Neural cell (in vitro differentiated cells): ENCODE results near the gene MERTK. TPM values are rescaled to one million over a fixed set of nuclear protein-coding genes. Genes with fewer than 3 reads are reported as not detected.

Source experiments
- H2AFZ ChIP-seq: fragments of 200-600, 300-800 bp; sonication (generic), shearing (Covaris generic); 2 replicates; pipeline ENCODE4 v1.6.0; 2014; ENCODE audit warnings: low read depth, mild to moderate bottlenecking, antibody characterized with exemption, low read length, moderate library complexity
- H3F3A ChIP-seq: fragments of 200-600 bp; shearing (Covaris generic); 2 replicates; pipeline ENCODE4 v1.6.1; 2016; ENCODE audit warnings: mild to moderate bottlenecking, moderate library complexity, mixed read lengths, antibody characterized with exemption, low read length; ENCODE audit not compliant: insufficient read depth, poor library complexity, severe bottlenecking
- H3K27ac ChIP-seq: fragments of 200-600, 300-800 bp; sonication (generic), shearing (Covaris generic); 2 replicates; pipeline ENCODE4 v1.5.1; 2014; ENCODE audit warnings: mild to moderate bottlenecking, low read length, moderate library complexity
- H3K27me3 ChIP-seq: fragments of 300-800, 200-600 bp; sonication (generic), shearing (Covaris generic); 2 replicates; pipeline ENCODE4 v1.6.0; 2014; ENCODE audit warnings: mild to moderate bottlenecking, low read depth, low read length, moderate library complexity; ENCODE audit not compliant: insufficient read depth
- H3K36me3 ChIP-seq: fragments of 300-800, 200-600 bp; sonication (generic), shearing (Covaris generic); 2 replicates; pipeline ENCODE4 v1.5.1; 2014; ENCODE audit warnings: mild to moderate bottlenecking, antibody characterized with exemption, low read length, moderate library complexity; ENCODE audit not compliant: insufficient read depth
- H3K4me2 ChIP-seq: fragments of 300-800, 200-600 bp; sonication (generic), shearing (Covaris generic); 2 replicates; pipeline ENCODE4 v1.6.0; 2014; ENCODE audit warnings: mild to moderate bottlenecking, low read length
- H3K4me3 ChIP-seq: fragments of 300-800, 200-600 bp; sonication (generic), shearing (Covaris generic); 2 replicates; pipeline ENCODE4 v1.5.1; 2014; ENCODE audit warnings: mild to moderate bottlenecking, low read length, moderate library complexity
- H3K79me2 ChIP-seq: fragments of 200-600 bp; shearing (Covaris generic); replicated peaks from 2 replicates; pipeline ENCODE4 v1.6.0; 2014; ENCODE audit warnings: mild to moderate bottlenecking, low read length, moderate library complexity; ENCODE audit not compliant: insufficient read depth
- H3K9ac ChIP-seq: fragments of 300-800, 200-600 bp; sonication (generic), shearing (Covaris generic); 2 replicates; pipeline ENCODE4 v1.6.1; 2016; ENCODE audit warnings: mild to moderate bottlenecking, low read length, mixed read lengths
- H3K9me2 ChIP-seq: fragments of 200-600 bp; shearing (Covaris generic); 2 replicates; pipeline ENCODE4 v1.6.1; 2016; ENCODE audit warnings: mild to moderate bottlenecking, low read length, mixed read lengths; ENCODE audit not compliant: insufficient read depth
- H3K9me3 ChIP-seq: fragments of 200-600, 300-800 bp; sonication (generic), shearing (Covaris generic); 2 replicates; pipeline ENCODE4 v1.6.1; 2016; ENCODE audit warnings: mild to moderate bottlenecking, mixed run types, low read length, moderate library complexity, mixed read lengths
- H4K20me1 ChIP-seq: fragments of 200-600 bp; shearing (Covaris generic); 2 replicates; pipeline ENCODE4 v1.6.1; 2016; ENCODE audit warnings: mild to moderate bottlenecking, mixed run types; ENCODE audit not compliant: insufficient read depth
- EP300 ChIP-seq: fragments of 450-650 bp; conservative IDR thresholded peaks from 2 replicates; pipeline ENCODE4 v1.6.1; 2014; ENCODE audit warnings: antibody characterized with exemption, mild to moderate bottlenecking, moderate library complexity; ENCODE audit not compliant: poor library complexity, severe bottlenecking
- EZH2 ChIP-seq: fragments of 200-600, 300-800 bp; shearing (Covaris generic), sonication (generic); IDR thresholded peaks from 2 replicates; pipeline ENCODE4 v1.6.1; 2014; ENCODE audit warnings: antibody characterized with exemption, low read length, borderline replicate concordance, mild to moderate bottlenecking; ENCODE audit not compliant: insufficient read depth, poor library complexity, severe bottlenecking
- MXI1 ChIP-seq: fragments of 450-650 bp; conservative IDR thresholded peaks from 2 replicates; pipeline ENCODE4 v1.6.1; 2014; ENCODE audit warnings: antibody characterized with exemption, mild to moderate bottlenecking; ENCODE audit not compliant: poor library complexity, severe bottlenecking
- POLR2AphosphoS5 ChIP-seq: IDR thresholded peaks from 2 replicates; pipeline ENCODE4 v1.6.1; 2012
- RAD21 ChIP-seq: fragments of 450-650 bp; conservative IDR thresholded peaks from 2 replicates; pipeline ENCODE4 v1.6.1; 2014; ENCODE audit warnings: antibody characterized with exemption, mild to moderate bottlenecking, moderate library complexity
- SMC3 ChIP-seq: fragments of 450-650 bp; conservative IDR thresholded peaks from 2 replicates; pipeline ENCODE4 v1.6.1; 2014; ENCODE audit warnings: antibody characterized with exemption, mild to moderate bottlenecking, moderate library complexity; ENCODE audit not compliant: poor library complexity
- TAF1 ChIP-seq: IDR thresholded peaks from 2 replicates; pipeline ENCODE4 v1.6.1; 2012; ENCODE audit warnings: low read depth
- polyA plus RNA-seq: library from polyadenylated mRNA; depleted of rRNA; stranded (reverse); fragments of >200 nt; gene quantifications from 2 replicates; pipeline ENCODE4 v1.2.3, GENCODE V29; 2014
- TF ChIP-seq, protein P1 (sequence below): fragments of 450-650 bp; IDR thresholded peaks from 2 replicates; pipeline ENCODE4 v1.5.1; 2014; ENCODE audit warnings: antibody characterized with exemption, mild to moderate bottlenecking, moderate library complexity; ENCODE audit not compliant: poor library complexity, severe bottlenecking
- TF ChIP-seq, protein P2 (sequence below): IDR thresholded peaks from 2 replicates; pipeline ENCODE4 v1.6.1; 2012; ENCODE audit warnings: borderline replicate concordance

MERTK gene
- polyA plus RNA-seq, 1 donor from 2014 or later, result 0.53 TPM

DNA sequence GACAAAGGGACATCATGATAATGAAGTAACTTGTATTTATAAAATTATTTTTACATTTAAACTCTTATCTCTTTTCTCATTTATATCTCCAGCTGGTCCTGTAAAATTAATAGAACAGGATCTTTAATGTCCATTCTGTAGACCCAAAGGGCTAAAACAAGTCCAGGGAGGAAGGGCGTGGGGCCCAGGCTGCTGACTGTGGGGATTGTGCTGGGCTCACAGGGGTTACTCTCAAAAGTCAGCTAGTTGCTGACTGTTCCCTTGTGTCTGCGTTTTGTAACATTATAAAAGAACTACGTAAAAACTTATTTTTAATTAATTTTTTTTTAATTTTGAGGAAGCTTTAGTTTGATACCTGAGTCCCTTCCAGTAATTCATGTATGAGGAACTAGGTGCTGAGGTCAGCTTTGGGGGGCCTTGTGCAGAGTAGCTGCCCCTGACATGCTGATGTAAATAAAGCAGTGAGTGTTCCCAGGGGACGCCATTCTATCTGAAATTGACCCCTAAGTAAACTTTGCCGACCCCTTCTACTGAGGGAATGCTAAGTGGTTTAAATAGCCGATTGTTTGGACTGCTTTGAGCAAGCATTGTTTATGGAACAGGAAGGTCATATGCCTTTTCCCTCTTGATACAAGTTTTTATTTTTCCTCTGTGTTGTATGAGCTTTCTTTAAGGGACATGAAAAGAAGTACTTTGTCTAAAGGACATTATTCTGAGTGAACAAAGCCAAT lies 56.4 kb downstream of the MERTK start:
- H4K20me1 ChIP-seq, result no peaks in the 10 kb centered on the region
- no peaks in the 10 kb centered on the region for H3K36me3 ChIP-seq
- H3K9me2 ChIP-seq, result no peaks in the 10 kb centered on the region
- no peak overlapping the region for H3K27ac ChIP-seq
- no peak overlapping the region for H3K4me3 ChIP-seq
- H3K9me3 ChIP-seq, result no peaks in the 10 kb centered on the region
- no peak overlapping the region for H3K4me2 ChIP-seq
- no peak overlapping the region for H2AFZ ChIP-seq
- H3K79me2 ChIP-seq, result no peaks in the 10 kb centered on the region
- TF ChIP-seq POLR2AphosphoS5 (no peak), TAF1 (no peak), EZH2 (no peak), MXI1 (no peak), RAD21 (no peak), SMC3 (no peak), EP300 (no peak)
- TF ChIP-seq, protein P1, sequence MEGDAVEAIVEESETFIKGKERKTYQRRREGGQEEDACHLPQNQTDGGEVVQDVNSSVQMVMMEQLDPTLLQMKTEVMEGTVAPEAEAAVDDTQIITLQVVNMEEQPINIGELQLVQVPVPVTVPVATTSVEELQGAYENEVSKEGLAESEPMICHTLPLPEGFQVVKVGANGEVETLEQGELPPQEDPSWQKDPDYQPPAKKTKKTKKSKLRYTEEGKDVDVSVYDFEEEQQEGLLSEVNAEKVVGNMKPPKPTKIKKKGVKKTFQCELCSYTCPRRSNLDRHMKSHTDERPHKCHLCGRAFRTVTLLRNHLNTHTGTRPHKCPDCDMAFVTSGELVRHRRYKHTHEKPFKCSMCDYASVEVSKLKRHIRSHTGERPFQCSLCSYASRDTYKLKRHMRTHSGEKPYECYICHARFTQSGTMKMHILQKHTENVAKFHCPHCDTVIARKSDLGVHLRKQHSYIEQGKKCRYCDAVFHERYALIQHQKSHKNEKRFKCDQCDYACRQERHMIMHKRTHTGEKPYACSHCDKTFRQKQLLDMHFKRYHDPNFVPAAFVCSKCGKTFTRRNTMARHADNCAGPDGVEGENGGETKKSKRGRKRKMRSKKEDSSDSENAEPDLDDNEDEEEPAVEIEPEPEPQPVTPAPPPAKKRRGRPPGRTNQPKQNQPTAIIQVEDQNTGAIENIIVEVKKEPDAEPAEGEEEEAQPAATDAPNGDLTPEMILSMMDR, result no peak
- TF ChIP-seq, protein P2, sequence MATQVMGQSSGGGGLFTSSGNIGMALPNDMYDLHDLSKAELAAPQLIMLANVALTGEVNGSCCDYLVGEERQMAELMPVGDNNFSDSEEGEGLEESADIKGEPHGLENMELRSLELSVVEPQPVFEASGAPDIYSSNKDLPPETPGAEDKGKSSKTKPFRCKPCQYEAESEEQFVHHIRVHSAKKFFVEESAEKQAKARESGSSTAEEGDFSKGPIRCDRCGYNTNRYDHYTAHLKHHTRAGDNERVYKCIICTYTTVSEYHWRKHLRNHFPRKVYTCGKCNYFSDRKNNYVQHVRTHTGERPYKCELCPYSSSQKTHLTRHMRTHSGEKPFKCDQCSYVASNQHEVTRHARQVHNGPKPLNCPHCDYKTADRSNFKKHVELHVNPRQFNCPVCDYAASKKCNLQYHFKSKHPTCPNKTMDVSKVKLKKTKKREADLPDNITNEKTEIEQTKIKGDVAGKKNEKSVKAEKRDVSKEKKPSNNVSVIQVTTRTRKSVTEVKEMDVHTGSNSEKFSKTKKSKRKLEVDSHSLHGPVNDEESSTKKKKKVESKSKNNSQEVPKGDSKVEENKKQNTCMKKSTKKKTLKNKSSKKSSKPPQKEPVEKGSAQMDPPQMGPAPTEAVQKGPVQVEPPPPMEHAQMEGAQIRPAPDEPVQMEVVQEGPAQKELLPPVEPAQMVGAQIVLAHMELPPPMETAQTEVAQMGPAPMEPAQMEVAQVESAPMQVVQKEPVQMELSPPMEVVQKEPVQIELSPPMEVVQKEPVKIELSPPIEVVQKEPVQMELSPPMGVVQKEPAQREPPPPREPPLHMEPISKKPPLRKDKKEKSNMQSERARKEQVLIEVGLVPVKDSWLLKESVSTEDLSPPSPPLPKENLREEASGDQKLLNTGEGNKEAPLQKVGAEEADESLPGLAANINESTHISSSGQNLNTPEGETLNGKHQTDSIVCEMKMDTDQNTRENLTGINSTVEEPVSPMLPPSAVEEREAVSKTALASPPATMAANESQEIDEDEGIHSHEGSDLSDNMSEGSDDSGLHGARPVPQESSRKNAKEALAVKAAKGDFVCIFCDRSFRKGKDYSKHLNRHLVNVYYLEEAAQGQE, result no peak
- no peak overlapping the region for H3K9ac ChIP-seq
- H3F3A ChIP-seq, result no peaks in the 10 kb centered on the region
- H3K27me3 ChIP-seq, result no peaks in the 10 kb centered on the region

DNA sequence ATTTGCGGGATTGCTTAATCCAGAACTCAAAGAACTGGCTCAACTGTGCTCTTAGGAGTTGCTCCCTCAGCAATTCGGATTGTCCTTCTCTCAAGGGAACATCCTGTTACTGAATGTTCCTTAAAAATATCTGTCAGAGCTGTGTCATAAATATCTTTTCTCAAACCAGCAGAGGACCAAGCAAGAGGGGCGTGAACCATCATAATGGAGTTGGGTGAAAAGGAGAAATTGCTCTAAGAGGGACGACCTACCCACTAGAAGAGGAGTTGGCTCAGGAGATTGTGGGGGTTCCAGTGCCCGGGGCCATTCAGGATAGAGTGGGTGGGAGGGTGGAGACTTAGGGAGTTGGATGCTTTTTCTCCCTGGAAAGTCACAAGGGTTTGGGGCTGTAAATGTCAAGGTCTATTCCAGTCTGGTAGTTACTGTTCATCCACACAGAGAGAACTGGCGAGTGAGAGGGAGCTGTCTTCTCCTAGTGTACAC lies 59.5 kb downstream of the MERTK start:
- TF ChIP-seq EP300 (no peak), SMC3 (no peak), TAF1 (no peak), RAD21 (no peak), EZH2 (no peak), POLR2AphosphoS5 (no peak), MXI1 (no peak)
- TF ChIP-seq, protein P1, result no peak
- TF ChIP-seq, protein P2, result no peak
- H3K27me3 ChIP-seq, result no peaks in the 10 kb centered on the region
- no peaks in the 10 kb centered on the region for H4K20me1 ChIP-seq
- no peak overlapping the region for H3K9ac ChIP-seq
- no peaks in the 10 kb centered on the region for H3K9me2 ChIP-seq
- no peak overlapping the region for H3K4me3 ChIP-seq
- H3K36me3 ChIP-seq, result no peaks in the 10 kb centered on the region
- H3K4me2 ChIP-seq, result no peak overlapping the region
- no peaks in the 10 kb centered on the region for H3K79me2 ChIP-seq
- no peaks in the 10 kb centered on the region for H3K9me3 ChIP-seq
- H2AFZ ChIP-seq, result no peak overlapping the region
- H3F3A ChIP-seq, result no peaks in the 10 kb centered on the region
- H3K27ac ChIP-seq, result no peak overlapping the region
